GM19193 (cell line): ENCODE data around the gene TEAD1.

Source experiments
- POLR2A ChIP-seq: IDR thresholded peaks from 4 replicates; pipeline ENCODE4 v1.6.1; 2011; ENCODE audit not compliant: insufficient read depth, insufficient read length; ENCODE audit errors: extremely low read depth

TEAD1 gene

DNA sequence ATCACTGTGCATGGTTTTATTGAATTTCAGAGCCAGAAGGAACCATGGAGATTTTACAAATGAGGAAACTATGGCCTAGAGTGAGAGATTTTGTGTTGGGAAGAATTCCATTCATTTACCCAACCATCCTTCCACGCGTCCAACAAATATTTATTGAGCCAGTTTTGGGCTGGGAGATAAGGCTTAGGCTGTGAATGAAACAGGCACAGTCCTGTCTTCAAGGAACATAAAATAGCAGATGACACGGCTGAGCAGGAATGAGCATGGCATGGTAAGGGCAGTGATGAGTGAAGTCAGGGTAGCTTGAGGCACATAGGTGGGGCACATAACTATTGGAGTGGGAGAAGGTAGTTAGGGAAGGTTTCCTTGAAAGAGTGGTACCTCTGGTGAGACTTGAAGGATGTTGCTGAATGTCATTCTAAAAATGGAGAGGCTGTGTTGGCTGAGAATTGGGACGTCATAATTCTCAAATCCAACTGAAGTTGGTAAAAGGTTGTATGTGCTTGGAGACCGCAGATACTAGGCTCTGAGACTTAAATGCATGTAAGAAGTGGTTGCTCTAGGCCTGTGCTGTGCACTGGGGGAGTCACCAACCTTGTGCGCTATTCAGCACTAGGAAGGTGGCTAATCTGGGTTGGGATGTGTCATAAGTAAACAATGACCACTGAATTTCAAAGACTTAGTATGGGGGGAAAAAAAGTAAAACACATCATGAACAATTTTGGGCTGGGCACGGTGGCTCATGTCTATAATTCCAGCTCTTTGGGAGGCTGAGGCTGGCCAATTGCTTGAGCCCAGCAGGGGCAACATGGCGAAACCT lies 51.9 kb downstream of the TEAD1 start:
- TF ChIP-seq POLR2A: no peak

DNA sequence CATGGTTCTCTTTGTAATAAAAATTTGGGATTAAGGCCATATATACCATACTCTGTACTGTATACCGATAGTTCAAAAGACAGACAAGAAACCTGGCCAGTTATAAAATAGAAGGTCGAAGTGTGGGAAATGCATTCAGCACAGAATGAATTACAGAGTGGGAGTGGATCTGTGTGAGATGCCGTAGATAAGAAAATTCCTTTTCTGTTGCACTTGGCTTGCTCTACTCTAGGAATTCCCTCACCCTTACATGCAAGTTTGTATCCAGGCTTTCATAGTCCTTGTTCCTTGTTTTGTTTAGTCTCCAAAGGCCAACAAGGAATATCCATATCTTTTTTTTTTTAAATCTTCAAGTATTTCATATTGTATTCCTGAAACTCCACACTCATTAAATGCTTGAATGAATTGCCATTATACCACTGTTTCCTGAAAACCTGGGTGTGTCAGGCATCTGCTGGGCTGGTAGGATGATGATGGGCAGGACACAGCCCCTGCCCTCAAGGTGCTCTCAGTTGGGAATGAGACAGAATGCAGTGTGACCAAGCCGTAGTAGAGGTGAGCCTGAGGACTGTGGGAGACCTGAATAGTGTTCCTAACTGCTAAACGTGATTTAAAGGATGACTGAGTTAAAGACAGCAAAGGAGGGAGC lies 53.5 kb downstream of the TEAD1 start:
- no peak for TF ChIP-seq POLR2A

DNA sequence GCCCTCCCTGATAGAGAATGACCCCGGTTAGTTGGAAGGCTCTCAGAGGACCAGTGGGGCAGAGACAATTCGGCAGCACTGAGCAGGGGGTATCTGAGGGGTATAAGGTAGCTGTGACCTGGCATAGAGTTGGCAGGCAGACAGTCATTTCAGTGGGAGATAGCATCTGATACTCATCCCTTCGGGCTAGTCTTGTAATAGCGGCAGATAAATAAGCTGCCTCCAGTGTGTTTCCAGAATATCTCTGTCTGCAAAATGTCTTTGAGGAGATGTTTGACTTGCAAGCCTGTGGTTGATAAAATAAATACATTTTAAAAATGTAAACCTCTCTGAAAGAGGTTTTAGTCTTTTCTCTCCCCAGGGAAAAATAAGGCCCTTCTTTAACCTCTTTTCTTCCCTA lies 54.2 kb downstream of the TEAD1 start:
- no peak for TF ChIP-seq POLR2A

DNA sequence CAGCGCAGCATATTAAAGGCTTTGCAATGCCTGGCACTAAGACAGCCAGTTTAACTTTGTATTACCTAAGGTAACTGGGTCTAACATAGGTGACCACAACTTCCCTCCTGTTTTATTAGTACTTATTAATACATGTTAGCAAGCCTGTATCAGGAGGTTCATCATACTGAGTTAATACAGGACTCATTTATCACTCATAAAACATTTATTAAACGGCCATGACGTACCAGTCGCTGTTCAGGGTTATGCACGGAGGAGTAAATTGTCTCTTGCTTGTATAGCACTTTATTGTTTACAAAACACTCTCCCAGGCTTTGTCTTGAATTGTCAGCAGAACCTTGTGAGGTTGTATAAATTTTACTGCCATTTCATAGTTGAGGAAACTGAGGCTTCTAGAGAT lies 55.7 kb downstream of the TEAD1 start:
- TF ChIP-seq POLR2A: no peak

DNA sequence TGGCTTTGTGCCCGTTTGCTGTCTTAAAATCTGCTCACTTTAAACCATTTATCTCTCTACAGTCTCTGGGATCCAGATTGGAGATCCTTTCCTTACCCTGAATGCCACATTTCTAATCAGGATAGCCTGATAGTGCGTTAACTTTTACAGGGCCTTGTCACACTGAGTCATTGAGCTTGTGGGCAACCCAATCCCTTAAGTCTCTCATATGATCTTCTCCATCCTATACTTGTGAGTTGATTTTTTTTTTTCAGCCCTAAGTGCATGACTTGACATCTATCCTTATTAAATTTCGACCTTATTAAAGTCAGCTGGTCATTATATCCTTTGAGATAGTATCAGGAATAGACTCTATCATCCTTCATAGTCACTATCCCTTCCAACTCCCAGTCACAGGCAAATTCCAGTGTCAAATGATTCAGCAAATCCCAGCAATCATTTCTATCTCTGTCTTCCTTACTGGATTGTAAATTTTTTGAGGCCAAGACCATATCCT lies 57.7 kb downstream of the TEAD1 start:
- TF ChIP-seq POLR2A: no peak

DNA sequence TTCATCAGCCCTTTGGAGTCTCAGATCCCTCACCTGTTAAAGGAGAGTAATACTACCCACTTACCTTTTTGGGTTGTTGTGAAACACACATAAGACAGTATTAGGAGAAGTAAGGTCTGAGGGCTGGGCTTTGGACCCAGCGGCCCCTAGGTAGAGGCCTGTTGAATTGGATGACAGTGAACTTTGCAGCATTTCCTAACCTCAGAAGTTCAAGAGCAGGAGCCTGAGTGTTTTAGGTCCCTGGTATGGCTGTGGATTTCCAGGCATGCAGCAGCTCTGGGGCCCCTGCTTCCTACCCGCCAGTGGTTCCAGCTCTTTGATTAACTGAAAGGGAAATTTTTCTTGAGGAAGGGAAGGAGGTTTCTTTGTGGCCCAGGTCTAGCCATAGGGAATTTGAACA lies 58.9 kb downstream of the TEAD1 start:
- TF ChIP-seq POLR2A: no peak

DNA sequence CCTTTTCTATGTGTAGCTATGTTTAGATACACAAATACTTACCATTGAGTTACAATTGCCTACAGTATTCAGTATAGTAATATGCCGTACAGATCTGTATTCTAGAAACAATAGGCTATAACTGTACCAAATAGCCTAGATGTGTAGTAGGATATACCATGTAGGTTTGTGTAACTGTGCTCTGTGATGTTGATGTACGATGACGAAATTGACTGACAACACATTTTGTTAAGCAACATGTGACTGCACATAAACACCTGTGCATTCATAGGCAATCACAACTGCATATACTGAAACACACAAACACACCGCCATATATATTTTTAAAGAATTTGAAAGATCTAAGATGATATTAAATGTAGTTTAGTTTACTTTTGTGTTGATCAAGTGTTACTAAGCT lies 60.4 kb downstream of the TEAD1 start:
- TF ChIP-seq POLR2A: no peak

DNA sequence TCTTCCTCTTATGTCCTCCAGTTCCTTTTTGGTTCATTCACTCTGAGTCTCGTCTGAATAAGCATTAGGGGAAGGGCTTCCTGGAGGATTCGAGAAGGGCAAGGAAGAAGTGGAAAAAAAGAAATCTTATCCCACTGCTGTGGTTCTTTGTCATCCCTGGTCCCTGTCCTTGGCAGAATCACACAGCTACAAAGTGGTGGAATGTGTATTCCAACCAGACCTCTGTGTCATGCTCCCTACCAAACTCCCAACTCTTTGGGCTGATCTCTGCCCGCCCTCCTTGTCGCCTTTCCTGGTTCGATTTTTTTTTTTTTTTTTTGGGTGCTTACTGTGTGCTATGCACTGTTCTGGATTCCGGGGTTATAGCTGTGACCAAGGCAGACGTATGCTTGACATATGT lies 61.0 kb downstream of the TEAD1 start:
- TF ChIP-seq POLR2A: no peak

DNA sequence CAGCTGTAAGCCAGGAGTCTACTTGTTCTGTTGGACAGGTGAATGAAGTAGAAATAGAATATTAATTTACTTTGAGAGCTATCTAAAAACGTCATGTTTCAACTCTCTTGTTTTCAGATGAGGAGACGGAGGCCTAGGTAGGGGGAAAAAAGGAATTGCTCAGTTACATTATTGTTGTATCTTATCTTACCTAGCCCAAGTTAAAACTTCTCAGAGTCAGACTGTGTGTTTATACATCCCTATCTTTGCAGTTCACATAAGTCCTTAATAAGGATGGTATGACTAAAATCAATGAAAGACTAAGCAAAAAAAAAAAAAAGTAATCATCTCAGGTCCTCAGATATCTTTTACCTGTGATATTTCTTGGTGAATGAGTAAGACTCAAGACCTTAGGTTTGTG lies 62.8 kb downstream of the TEAD1 start:
- TF ChIP-seq POLR2A: no peak

DNA sequence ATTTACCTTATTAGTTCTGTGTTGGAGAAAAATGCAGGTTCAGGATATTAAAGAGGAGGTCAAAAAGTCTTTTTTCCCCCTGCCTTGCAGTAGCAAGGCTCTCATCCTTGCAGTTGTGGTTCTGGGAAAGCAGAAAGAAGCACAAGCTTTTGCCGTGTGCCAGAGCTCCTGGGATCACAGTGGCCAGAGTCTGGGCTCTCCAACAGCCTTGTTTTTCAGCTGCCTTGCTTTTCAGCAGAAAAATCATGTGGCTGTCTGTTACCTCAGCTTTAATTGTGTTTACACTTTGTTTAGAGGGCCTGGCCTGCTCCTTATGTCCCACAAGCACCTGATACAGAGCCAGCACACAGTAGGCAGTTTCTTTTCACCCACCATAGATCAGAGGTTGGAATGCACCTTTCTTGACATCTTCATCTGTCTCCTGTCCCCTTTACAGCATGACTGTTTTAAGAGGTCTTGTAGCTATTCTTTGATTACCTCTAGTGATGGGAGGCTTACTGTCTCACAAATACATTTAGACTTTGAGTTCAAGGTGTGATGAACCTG lies 67.5 kb downstream of the TEAD1 start:
- no peak for TF ChIP-seq POLR2A

DNA sequence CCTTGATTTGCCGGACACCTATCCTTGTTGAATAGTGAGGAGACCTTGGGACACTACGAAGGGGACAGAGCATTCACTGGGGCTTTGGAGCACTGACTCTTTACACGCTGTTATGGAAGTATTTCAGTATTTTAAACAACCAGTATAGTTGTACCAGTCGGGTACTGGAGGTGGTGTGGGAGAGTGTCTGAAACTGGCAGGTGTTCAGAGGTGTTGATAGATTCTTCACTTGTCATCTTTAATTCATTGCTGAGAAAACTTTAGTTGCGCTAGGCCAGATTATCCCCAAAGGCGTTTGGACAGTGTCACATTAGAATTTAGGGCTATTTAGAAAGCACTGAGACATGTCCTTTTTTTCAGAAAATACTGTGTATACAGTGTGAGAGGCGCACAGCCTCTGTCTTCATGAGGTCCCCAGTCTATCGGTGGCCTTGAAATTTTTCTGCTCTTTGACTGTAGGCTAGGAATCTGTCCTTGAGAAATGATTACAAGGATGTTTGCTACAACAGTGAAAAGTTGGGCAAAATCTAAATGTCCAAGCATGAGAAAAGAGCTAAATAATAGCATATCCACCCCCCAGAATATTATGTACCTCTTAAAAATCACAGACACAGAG lies 69.7 kb downstream of the TEAD1 start:
- no peak for TF ChIP-seq POLR2A

DNA sequence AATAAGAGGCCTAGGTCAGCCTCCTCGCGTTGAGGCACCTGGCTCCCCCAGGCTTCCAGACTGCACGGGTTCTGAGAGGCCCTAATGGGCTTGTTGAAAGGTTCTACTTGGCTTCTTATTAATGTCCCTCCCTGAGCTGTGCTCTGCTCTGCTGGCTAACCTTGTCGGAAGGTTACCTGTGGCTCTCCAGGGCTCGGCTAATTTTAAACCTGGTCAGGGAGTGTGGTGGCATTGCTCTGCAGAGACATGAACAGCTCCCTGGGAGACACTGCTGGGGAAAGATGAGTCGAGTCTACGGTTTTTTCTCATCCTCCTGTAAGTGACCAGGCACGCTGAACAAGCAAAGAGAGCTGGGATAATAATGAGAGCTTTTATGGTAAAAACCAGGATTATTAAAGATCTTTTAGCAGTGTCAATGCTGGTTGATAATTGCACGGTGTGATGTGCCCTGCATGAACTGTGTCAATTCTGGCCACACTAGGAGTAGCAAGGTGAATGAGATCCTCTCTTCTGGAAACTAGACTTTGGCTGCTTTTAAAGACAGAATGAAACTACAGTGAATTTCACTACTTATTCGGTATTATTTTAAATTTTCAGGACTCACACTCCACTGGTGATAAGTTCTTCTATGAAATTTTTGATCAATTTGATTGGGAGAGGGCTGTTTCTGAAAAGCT lies 70.7 kb downstream of the TEAD1 start:
- no peak for TF ChIP-seq POLR2A

DNA sequence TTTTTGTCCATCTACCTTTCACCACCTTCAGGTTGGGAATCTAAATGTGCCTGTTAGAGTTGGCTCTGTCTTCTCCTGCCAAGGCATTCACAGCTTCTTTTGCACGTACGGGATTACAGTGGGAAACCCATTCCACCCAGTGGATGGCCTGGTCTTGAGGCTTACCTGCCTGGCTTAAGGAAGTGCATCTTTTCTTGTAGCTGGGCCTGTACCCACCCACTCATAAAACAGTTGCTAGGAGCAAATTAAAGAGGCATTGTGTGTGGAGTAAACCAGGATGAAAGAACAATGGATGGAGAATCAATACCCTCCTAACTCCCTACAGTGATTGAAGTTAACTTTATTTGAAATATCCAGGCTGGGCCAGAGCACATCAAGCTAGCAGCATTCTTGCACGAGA lies 71.6 kb downstream of the TEAD1 start:
- no peak for TF ChIP-seq POLR2A

DNA sequence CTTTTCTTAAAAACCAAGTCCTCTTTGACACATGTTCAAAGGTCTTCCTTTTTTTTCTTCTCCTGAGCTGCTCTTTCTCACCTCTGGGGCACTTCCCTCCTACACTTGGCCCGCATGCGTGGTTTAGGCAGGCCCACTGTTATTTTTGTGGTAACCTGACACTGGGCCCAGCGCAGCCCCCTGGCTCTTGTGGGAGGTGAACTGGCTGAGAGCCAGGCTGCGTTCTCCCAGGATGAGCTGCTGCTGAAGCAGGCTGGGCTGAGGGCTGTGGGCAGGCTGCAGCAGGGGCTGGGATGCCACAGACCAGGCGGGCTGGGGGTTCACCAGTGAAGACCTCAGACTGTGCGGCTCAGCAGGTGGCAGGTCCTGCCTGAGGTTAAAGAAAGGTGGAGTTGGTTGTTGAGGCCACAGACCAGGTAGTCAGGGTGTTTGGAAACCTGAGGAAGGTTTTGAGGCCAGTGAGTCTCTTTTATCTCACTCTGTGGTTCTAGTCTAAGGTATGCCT lies 72.4 kb downstream of the TEAD1 start:
- no peak for TF ChIP-seq POLR2A

DNA sequence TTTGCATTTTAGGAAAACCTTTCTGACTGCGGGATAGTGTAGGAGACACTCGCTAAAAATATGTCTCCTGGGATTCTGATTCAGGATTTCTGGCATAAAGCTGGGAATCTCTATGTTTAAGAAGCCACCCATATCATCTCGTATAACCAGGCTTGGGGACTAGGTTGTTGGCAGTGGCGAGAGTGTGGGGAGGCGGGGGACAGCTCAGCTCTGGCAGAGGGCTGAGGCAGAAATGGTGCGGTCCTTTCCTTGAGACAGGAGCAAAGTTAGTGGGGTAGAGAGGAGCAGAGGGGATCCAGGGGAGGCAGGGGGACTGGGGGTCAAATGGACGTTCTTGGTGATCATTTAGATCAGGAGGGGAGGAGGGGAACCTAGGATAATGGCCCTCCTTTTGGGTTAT lies 74.3 kb downstream of the TEAD1 start:
- TF ChIP-seq POLR2A: no peak
